ENCODE measurements around the gene SOX6. TPM values are rescaled to one million over a fixed set of nuclear protein-coding genes. Genes with fewer than 3 reads are reported as not detected.

The SOX6 gene
- total RNA-seq, 4 donors from 2014 or later = 1.6 to 22.7 (median 6.9) TPM

- intact Hi-C loops (cut with DNase I; ENCODE audit: low total_unique reads) = no loop called here
- Histone ChIP-seq H3K36me3 (no peaks in the 10 kb centered on the region), H3K27me3 (no peaks in the 10 kb centered on the region), H3K4me3 (no peak overlapping the region), H3K4me1 (peaks cover 0 to 20% (median 0%) of the 10 kb centered on the region in 4 donors), H3K9me3 (peaks cover 2 to 4% of the 10 kb centered on the region in 2 donors), H3K27ac (peak overlapping the region in 1 of 4 donors; percentile 29)
- in situ Hi-C loops (cut with MboI; ENCODE audit: low pct_ligation_motif_present in 1 of 4, low pct_unique_long_range_greater_than_20kb in 1 of 4, low sequenced_read_pairs in 3 of 4) = no loop called here
- DNase-seq = no peak
- TF ChIP-seq POLR2A (IDR thresholded peaks at IDR 0.05) (no peak), EP300 (IDR thresholded peaks at IDR 0.05; ENCODE audit: low read depth) (no peak), CTCF (IDR thresholded peaks at IDR 0.05) (no peak), POLR2AphosphoS5 (IDR thresholded peaks at IDR 0.05) (no peak)
These were observed 93.7 kb downstream of the SOX6 start for GRCh38 chr11:16262645-16262955.

GRCh38 chr11:16261836-16262644, 94.3 kb downstream of the SOX6 start:
- Histone ChIP-seq H3K36me3 (no peaks in the 10 kb centered on the region), H3K4me1 (peaks cover 0 to 20% (median 0%) of the 10 kb centered on the region in 4 donors), H3K9me3 (peaks cover 0 to 4% of the 10 kb centered on the region in 2 donors), H3K27me3 (no peaks in the 10 kb centered on the region), H3K27ac (peak overlapping the region in 2 of 4 donors; percentile 29 to 43), H3K4me3 (no peak overlapping the region)
- DNase-seq = no peak
- 42 to 57% methylated on average over 3 of the region's 3 CpGs for WGBS, 2 donors (ENCODE audit: low coverage in 1 of 2)
- intact Hi-C loops (cut with DNase I; ENCODE audit: low total_unique reads) = no loop called here
- in situ Hi-C loops (cut with MboI; ENCODE audit: low pct_ligation_motif_present in 1 of 4, low pct_unique_long_range_greater_than_20kb in 1 of 4, low sequenced_read_pairs in 3 of 4) = no loop called here
- no peak for TF ChIP-seq CTCF (IDR thresholded peaks at IDR 0.05)
- TF ChIP-seq EP300 (IDR thresholded peaks at IDR 0.05; ENCODE audit: low read depth) = no peak
- TF ChIP-seq POLR2AphosphoS5 (IDR thresholded peaks at IDR 0.05) = no peak
- TF ChIP-seq POLR2A (IDR thresholded peaks at IDR 0.05) = no peak

GRCh38 chr11:16252373-16252772, 104.0 kb downstream of the SOX6 start:
- intact Hi-C loops (cut with DNase I; ENCODE audit: low total_unique reads) (no loop called here), in situ Hi-C loops (cut with MboI; ENCODE audit: low pct_ligation_motif_present in 1 of 4, low pct_unique_long_range_greater_than_20kb in 1 of 4, low sequenced_read_pairs in 3 of 4) (no loop called here)
- TF ChIP-seq CTCF (IDR thresholded peaks at IDR 0.05) (peak; percentile 12 to 42 (median 31)), POLR2AphosphoS5 (IDR thresholded peaks at IDR 0.05) (no peak)
- H3K4me3 ChIP-seq = no peak overlapping the region
- no peaks in the 10 kb centered on the region for H3K9me3 ChIP-seq
- H3K27ac ChIP-seq = no peak overlapping the region
- no peak for DNase-seq
- WGBS, 2 donors (ENCODE audit: low coverage in 1 of 2) = 20 to 48% methylated on average over 1 to 4 of the region's 4 CpGs
- H3K36me3 ChIP-seq = no peaks in the 10 kb centered on the region
- H3K4me1 ChIP-seq = no peaks in the 10 kb centered on the region
- H3K27me3 ChIP-seq = no peaks in the 10 kb centered on the region

- no peaks in the 10 kb centered on the region for H3K9me3 ChIP-seq
- no peak overlapping the region for H3K27ac ChIP-seq
- TF ChIP-seq POLR2A (IDR thresholded peaks at IDR 0.05) (no peak), CTCF (IDR thresholded peaks at IDR 0.05) (no peak), POLR2AphosphoS5 (IDR thresholded peaks at IDR 0.05) (no peak), EP300 (IDR thresholded peaks at IDR 0.05; ENCODE audit: low read depth) (no peak)
- intact Hi-C loops (cut with DNase I; ENCODE audit: low total_unique reads) (no loop called here), in situ Hi-C loops (cut with MboI; ENCODE audit: low pct_ligation_motif_present in 1 of 4, low pct_unique_long_range_greater_than_20kb in 1 of 4, low sequenced_read_pairs in 3 of 4) (no loop called here)
- no peaks in the 10 kb centered on the region for H3K4me1 ChIP-seq
- DNase-seq = no peak
- no peak overlapping the region for H3K4me3 ChIP-seq
- 71 to 80% methylated on average over 1 to 2 of the region's 2 CpGs for WGBS, 2 donors (ENCODE audit: low coverage in 1 of 2)
- H3K36me3 ChIP-seq = no peaks in the 10 kb centered on the region
- H3K27me3 ChIP-seq = no peaks in the 10 kb centered on the region
These were observed 108.1 kb downstream of the SOX6 start for GRCh38 chr11:16248248-16248647.
